Hematopoietic multipotent progenitor cell treated with erythropoietin and hydrocortisone succinate and interleukin-3 and kit ligand, for 4 days (in vitro differentiated cells): ENCODE measurements around the gene C10orf95.

Experiments used
- DNase-seq: peaks from one replicate; pipeline ENCODE4 v3.0.0-alpha.2; 2015

Gene C10orf95

DNA sequence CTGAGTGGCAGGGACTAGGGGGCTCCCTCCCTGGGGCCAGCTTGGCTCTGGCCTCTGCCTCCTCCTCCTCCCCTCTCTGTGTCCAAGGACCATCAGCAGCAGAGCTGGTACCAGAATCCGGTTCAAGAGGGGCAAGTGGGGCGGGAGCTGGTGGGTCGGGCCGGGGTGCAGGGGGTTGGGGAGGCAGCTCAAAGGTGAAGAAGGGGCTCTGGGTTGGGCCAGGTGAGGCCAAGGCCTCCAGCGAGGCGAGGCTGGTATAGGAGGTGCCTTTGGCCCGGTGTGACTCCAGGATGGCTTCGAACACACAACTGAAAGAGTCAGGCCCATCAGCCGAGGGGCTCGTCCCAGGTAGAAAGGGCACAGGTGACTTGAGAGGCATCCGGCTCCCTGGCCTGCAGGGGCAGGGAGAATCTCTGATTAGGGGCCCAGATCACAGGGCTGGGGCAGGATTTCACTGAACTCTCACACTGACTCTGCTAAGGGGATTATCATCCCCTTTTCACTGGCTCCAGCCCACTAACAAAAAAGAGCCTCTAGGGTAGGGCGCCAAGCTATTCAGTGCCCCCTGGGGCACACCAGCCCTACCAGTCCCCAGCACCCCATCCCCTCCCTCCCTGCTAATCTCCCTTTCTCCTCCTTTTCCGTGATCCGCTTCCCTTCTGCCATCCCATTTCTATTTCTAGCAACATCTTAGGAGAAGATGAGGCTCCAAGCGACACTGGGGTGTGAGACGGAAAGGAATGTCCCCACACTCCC lies 37.4 kb downstream of the C10orf95 start:
- no peak for DNase-seq

DNA sequence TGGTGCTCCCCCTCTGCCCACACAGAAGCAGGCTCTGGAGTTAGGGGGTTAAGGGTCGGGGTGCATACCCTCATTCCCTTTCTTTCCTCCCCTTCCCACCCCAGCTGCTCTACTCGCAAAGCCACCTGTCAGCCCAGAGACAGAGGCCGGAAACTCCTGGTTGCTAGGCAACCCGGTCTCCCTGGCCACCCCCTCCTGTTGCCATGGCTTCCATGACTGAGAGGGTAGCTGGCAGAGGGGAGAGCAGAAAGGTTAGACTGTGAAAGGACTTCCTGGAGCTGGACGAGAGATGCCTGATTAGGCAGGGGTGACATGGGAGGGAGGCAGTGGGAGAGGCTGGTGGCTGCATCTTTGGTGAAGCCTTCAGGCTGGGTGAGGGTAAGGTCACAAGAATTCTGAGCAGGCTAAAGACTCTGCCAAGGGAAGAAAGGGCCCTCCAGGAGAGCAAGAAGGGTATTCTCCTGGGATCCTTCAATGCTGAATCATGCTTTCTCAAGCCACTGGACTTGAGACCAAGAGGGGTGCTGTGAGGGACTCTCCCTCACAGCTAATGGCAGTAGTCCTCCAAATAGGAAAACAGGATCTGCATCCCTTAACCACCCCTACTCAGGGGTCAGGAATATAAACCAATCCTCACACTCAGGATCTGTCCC lies 38.2 kb downstream of the C10orf95 start:
- DNase-seq: peak; percentile 29

DNA sequence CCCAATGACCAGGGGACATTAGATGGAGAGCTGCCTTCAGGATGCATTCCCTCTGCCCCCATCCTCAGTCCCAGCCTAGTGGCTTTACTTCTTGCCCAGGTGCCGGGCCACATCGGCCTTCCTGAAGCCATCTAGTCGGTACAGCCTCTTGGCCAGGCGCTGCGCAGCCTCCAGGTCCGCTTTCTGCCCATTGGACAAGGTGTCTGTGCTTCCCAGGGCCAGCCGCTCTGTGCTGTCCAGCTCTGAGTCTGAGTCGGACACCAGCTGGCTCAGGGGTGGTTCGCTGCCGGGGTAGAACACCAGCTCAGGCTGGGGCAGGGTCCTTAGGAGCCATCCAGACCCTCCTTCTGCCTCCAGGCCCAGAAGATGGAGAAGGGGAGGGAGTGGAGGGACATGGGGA lies 39.0 kb downstream of the C10orf95 start:
- DNase-seq: no peak

DNA sequence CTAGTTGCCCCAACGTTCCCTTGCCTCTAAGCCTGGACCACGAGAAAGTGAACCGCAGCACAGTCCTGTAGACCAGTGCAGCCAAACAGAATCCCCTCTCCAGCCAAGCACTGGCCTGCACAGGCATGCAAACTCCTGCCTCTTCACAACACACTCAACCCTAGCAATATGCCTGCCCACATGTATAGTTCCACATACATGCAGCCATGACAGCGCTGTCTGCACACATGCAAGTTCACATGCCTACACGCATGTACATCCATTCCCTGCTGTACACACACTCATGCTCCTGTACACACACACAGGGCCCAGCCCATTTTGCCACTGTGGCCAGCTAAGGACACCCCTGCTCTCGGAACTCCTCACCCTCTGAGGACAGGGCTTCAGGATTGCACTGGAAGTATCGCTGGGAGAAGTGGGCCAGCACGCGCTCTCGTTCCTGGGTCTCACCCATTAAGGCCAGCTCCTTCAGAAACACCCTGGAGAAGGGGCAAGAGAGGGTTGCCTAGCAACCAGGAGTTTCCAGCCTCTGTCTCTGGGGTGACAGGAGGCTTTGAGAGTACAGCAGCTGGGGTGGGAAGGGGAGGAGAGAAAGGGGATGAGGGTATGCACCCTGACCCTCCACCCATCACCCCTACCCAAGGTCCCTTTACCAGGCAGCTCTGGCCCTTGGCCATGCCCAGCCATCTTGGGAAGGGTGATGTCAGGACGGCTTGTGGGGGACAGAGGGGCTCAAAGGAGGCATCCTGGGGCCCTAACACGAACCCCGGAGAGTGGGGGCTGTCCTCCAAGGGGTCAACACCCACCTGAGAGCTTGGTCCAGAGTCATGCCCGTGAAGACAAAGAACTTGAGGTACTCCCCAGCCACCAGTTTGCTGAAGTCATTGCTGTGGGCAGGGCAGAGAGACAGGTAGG lies 39.7 kb downstream of the C10orf95 start:
- no peak for DNase-seq

DNA sequence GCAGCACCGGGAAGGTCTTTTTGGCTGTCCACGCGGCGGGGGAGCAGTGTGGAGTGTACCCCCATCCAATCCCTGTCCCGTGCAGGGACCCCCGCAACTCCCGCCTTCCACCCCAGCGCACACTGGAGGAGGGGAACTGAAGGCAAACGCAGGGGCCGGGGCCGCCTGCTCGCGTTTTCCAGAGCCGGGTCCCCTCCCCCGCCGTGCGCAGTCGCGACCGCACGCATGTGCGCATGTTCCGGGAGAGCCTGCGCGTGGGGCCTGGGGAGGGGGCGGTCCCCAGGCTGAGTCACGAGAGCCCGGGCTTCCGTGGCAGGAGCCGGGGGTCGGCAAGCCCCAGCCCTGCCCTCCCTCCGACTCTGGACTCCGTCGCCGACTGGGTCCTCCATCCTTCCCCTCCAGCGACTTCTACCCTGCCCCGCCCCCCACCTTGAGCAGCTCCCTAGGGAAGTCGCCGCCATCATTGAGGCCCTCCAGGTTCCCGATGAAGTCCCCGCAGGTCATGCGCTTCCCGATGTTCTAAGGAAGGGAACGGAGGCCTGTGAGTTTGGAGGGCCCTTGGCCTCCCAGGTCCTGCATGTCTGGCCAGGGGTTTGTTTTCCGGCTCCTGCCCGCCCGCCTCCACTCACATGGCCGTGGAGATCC lies 40.8 kb downstream of the C10orf95 start:
- peak; percentile 35 for DNase-seq

DNA sequence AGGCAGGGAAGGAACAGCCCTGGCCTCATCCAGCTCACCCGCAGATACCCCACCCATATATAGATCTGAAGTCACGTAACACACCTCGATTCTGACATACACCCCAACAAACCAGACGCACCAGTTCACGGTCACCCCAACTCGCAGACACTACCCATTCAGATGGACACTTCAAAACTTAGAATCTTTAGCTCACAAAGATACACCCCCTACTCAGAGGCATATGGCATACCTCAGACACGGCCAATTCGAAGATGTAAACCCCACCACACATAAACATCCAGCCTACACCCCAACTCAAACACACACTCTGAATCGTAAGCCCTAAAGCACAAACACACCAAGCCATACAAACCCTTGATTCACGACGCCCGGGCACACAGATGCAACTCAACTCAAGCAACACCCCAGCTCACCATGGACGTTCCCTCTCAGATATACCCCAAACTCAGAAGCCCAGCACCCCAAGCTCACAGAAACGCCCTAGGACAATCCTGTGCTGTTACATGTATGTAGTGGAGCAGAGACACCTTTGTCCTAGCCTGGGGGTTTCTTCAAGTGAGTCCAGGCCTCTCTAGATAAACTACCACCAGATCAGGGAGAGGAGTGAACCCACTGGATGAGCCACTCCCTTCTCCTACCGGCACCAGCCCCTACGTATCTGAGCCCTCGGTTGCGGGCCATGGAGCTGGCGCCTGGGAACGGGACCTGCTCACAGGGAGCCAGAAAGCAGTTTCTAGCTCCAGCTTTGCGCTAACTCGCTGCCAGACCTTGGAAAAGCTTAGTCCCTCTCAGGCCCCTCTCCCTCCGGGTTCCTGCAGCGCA lies 41.5 kb downstream of the C10orf95 start:
- no peak for DNase-seq

DNA sequence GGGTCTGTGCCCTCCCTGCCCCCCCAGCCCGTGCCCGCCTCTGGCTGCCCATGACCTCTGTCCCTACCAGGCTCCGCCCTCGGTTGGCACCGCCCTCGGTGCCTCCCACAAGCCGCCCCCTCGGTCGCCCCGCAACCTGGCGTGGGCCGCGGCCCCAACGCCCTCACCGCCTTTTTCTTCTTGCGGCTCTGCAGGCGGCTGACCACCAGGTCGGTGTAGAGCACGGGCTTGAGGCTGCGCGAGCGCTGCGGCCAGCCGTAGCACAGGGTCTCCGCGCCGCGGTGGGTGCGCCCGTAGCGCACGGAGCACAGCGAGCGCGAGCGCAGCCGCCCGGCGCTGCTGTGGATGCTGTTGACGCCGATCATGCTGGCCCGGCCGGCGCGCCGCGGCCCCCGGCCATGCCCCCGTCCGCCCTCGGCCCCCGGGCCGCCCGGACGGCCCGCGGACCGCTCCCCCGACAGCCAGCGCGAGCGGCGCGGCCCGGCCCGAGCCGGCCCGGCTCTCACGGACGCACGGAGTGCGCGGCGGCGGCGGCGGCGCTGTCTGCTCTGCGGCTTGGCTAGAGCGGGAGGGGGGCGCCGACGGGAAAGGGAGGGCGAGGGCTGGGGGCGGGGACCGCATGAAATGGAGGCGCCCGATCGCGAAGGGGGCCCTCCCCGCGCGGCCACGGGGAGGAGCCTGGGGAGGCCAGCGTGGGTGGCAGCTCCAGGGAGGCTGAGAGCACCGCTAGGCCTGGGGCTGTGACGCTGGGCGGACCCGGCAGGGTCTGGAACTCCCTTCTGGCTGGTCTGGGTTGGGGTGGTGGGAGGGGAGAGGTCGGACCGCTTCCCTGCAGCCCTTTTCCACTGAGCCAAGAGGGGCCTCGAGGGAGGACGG lies 42.4 kb downstream of the C10orf95 start:
- DNase-seq: peak; percentile 33

DNA sequence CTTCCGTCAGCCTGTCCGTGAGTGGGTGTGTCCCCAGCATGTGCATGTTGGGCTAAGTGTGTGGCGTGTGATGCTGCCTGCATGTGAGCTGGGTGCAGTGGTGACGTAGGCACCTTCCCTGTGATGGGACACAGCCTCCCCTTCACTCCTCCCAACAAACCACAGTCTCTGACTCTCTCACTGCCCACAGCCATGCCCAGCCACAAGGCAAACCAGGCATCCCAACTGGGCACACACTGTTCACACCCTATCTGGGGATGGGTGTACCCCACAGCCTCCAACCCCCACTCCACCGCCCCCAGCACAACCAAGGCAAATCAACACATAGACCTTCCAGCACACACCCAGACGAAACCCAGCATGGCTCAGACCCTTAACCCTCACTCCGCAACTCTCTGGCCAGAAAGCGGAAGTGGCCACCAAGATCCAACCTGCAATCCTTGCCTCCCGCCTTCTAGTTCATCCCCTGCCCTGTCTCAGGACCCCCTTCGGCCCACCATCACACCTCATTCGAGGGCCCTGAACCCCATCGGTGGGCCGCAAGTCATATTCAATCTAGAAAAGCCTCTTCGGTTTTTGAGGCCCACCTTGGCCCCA lies 43.1 kb downstream of the C10orf95 start:
- DNase-seq: no peak

DNA sequence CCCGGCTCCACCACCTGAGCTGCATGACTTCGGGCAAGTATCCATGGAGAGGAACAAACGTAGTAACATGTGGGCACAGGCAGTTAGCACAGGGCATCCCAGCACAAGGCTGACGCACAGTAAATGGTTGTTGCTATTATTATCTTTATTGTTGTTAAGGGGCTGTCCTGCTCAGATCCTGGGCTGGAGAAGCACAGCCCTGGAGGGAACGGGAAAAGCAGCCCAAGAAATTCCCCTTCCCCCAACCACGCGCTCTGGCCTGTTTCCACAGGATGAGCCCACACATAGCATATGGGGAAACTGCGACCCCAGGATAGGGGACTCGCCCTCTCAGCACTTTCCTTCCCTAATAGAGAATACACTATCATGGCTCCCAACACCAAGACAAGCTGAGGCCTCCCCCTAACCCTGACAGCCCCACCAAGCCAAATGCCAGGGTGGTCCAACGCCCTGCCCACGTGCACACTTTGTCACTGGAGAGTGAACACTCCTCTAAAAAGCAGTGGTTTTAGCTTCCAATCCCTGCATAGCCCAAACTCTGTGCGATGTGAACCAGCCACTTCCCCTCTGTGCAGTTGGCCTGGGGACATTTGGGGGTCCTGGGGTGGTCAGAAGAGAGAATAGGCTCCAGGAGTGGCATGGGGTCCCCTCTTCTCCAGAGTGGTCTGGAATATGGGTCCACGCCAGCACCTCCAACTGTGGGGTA lies 43.8 kb downstream of the C10orf95 start:
- no peak for DNase-seq

DNA sequence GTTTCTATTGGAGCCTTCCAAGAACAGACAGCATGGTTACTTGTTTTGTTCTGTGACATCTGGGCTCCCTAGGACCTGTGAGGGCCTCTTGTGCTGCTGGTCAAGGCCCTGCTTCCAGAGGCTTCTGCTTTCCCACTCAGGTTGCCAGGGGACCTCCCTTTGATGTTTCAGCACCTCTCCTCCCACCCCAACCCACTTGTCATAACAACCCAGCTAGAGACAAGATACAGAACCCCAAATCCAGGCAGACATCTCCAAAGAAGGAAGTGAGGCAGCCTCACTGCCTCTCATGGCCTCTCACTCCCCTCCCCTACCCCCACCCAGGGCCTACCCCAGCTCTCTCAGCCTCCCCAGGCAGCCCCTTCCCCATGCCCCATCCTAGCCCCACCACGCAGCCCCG lies 44.5 kb downstream of the C10orf95 start:
- no peak for DNase-seq

DNA sequence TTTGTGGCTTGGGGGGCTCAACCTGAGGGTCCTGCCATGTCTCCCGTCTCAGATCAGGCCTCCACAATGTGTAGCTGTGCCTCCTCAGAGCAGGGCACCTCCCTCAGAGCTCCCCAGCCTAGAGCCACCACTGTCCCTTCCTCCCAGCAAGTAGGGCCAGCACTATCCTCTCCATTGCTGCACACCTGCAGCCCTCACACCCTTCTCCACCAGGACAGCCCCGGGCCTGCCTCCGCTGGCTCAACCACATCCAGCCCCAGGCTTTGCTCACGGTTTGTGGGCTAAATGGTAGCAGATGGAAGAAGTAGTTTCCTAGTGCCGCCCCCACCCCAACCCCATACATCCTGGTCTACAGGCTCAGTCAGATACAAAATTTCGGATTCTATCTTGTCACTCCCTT lies 45.7 kb downstream of the C10orf95 start:
- DNase-seq: no peak

DNA sequence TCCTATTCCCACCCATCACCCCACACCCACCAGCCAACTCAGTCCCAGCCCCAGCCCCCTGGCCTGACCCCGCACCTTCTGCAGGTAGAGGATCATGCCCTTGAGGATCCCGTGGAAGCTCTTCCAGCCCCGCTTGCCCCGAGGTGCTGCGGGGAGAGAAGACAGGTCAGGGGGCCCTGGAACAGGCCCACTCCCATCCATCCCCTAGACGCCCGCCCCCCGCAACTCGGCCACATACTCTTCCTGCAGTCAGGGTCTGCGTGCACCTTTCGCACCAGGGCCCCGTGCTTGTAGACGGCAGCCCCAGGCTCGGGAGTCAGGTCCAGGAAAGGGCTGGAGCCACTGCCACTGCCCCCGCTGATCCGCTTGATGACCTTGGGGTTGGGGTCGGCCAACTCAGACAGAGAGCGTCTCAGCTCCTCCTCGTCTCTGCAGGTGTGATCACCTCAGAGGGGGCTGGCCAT lies 46.2 kb downstream of the C10orf95 start:
- no peak for DNase-seq

DNA sequence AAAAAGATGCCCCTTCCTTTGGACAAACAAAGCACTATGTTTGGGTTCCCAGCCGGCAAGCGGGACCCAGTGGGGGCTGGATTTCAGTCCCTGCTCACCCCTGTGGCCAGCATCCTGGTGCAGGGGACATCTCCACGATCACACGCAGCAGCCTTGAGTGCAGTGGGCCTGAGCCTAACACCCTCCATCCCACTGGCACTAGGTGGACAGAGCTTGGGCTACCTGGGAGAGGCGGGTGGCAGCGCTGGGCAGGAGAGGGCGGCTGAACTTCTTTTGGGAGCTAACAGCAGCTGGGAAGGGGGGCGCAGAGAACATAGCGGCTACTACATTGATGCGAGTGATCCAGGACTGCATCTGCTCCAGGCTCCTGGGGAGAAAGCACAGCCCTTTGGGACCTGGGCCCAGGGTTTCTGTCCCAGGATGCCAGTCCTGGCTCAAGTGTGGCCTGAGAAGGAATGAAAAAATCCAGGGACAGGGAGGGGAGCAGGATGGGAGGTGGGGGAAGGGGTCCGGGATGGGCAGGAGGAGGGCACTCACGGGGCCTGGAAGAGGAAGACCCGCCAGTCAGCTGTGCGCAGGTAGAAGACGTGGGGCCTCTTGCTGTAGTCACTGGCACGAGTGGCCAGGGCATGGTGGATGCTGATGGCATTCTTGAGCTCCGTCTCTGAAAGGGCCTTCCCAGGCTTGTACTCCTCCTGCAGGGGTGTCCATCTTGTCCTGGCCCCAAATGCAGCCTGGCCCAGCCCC lies 46.8 kb downstream of the C10orf95 start:
- no peak for DNase-seq

DNA sequence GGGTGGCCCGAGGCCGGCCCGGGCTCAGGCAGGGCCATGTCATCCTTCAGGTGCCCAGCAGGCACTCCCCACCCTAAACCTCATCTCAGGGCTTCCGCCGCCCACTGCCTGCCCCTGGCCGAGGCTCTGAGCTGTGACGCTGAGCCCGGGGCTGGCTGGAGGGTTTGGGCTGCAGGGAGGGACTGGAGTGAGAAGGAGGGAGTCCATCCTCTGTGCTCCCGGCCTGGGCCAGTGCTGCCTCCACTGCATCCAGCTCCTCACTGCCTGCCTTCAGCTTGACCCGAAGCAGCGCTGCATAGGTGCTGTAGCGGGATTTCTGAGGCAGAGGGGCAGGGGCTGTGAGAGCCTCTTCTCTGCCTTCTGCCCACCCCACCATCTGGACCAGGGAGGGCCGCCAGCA lies 48.2 kb downstream of the C10orf95 start:
- DNase-seq: no peak

DNA sequence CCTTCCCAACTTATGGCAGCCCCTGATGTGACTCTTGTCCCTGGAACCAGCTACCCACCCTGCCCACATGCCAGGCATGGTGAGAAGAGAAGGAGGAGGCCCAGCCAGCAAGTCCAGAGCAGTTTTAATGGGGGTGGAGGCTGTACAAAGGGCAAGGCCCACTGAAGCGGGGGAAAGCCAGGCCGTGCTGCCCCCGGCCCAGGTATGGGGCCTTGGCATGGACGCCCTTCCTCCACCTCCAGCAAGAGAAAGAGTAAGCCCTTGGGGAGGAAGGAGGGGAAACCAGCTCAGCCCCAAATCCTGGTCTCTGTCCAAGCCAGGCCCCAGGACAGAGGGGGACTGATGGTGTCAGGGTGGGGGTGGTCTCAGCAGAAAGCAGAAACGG lies 48.8 kb downstream of the C10orf95 start:
- DNase-seq: no peak

DNA sequence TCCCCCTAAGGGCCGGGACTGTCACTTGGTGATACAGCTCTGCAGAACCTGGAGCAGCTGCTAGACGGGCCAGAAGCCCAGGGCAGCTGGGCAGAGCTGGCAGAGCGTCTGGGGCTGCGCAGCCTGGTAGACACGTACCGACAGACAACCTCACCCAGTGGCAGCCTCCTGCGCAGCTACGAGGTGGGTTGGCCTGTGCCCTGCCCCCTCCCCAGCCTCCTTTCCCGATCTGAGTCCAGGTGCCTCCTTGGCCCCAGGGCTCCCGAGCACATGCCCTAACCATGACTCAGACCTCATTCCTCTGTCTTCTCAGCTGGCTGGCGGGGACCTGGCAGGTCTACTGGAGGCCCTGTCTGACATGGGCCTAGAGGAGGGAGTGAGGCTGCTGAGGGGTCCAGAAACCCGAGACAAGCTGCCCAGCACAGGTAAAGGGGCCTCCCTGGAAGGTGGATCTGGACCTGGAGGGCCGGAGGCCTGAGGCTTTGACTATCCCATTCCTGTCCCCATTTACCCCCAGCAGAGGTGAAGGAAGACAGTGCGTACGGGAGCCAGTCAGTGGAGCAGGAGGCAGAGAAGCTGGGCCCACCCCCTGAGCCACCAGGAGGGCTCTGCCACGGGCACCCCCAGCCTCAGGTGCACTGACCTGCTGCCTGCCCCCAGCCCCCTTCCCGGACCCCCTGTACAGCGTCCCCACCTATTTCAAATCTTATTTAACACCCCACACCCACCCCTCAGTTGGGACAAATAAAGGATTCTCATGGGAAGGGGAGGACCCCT lies 49.4 kb downstream of the C10orf95 start:
- no peak for DNase-seq

DNA sequence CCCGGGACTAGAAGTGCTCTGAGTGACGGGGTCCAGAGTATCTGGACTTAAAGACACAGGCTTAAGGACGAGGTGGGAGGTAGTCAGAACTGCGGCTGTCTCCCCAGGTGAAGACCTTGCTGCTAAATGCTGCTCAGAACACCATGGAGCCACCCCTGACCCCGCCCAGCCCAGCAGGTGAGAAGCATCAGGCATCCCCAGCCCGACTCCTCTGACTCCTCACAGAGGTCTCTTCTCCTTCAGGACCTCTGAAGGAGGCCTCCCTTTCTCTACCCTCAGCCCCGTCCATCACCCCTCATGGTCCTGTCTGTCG lies 50.0 kb downstream of the C10orf95 start:
- DNase-seq: no peak

DNA sequence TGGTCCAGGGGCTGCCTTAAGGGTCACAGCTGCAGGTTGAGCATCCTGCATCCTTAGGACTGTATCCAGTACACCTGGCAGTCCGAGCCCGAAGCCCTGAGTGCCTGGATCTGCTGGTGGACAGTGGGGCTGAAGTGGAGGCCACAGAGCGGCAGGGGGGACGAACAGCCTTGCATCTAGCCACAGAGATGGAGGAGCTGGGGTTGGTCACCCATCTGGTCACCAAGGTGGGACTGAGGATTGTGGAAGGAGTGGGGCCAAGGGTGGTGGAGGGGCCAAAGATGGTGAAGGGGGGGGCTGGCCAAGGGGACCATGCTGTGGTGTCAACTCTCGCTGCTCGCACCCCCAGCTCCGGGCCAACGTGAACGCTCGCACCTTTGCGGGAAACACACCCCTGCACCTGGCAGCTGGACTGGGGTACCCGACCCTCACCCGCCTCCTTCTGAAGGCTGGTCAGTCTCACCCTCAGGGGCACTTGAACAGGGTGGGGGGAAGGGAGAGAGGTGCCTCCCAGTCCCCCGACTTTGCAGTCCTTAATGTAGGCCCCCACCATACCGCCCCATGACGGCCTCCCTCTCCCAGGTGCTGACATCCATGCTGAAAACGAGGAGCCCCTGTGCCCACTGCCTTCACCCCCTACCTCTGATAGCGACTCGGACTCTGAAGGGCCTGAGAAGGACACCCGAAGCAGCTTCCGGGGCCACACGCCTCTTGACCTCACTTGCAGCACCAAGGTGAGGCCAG lies 50.6 kb downstream of the C10orf95 start:
- DNase-seq: no peak
